Left forelimb (tissue), 1 donor: ENCODE data around the gene SCN4B.

Experiments used
- DNase-seq: peaks from one replicate; pipeline ENCODE4 v3.0.0-alpha.2; 2018; ENCODE audit warnings: low spot score

Gene SCN4B

GRCh38 chr11:118152020-118152551, 537 bp downstream of the SCN4B start:
- no peak for DNase-seq

GRCh38 chr11:118151431-118151830, 1.2 kb downstream of the SCN4B start:
- DNase-seq = no peak

DNA sequence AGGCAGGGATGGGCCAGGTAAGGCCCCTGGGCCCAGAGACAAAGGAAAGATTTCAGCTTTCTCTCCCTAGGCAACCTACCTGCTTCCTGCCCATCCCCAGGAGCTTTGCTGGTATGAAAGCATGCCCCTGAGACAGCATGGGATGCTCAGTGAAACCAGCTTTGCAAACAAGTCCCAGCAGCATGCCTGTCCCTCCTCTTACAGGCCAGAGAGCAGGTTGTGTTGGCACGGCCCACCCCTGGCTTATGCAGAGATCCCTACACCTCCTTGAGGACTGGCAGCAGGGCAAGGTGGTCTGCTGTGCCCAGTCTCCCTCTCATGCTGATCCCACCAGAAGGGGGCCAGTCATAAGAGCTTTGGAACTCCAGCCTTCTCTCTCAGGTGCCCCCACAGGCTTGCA, 3.1 kb downstream of the SCN4B start:
- DNase-seq = no peak

- no peak for DNase-seq
Measured at GRCh38 chr11:118148856-118149255, 3.8 kb downstream of the SCN4B start.

GRCh38 chr11:118148240-118148639, 4.4 kb downstream of the SCN4B start:
- no peak for DNase-seq

GRCh38 chr11:118147502-118147901, 5.1 kb downstream of the SCN4B start:
- no peak for DNase-seq

GRCh38 chr11:118146554-118146953, 6.1 kb downstream of the SCN4B start:
- no peak for DNase-seq

GRCh38 chr11:118145285-118146227, 7.1 kb downstream of the SCN4B start:
- DNase-seq = peak; percentile 81

- DNase-seq = no peak
Measured at GRCh38 chr11:118144301-118145268, 8.0 kb downstream of the SCN4B start.

GRCh38 chr11:118143661-118144185, 8.9 kb downstream of the SCN4B start:
- no peak for DNase-seq

- DNase-seq = no peak
Measured at GRCh38 chr11:118142809-118143208, 9.8 kb downstream of the SCN4B start.

DNA sequence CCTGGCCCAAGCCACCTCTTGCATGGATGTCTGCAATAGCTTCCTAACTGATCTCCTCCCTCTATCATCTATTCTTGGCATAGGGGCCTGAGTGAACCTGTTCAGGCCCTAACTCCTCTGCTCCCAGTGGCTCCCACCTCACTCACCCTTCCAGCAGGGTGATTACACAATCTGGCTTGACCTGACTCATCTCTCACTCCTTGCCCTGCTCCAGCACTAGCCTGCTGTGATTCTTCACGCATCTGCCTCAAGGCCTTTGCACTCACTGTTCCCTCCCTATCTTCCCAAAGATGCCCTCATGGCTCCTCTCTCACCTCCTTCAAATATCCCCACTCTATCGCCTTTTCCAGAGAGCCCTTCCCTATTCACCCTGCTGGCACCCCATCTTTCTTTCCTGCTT, 10.5 kb downstream of the SCN4B start:
- DNase-seq = no peak

DNA sequence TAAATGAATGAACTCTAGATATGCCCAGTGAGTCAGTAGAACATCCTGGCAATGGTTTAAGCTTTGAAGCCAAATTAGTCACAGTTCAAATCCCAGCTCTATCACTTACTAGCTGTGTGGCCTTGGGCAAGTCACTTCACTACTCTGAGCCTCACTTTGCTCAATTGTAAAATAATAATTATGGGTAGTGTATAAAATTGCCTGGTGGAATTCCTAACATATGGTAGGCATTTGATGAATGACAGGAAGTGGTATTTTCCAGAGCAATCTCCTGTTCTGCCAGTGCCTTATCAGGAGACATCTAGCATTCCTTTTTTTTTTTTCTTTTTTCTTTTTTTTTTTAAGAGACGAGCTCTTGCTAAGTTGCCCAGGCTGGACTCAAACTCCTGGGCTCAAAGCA, 13.0 kb downstream of the SCN4B start:
- no peak for DNase-seq

DNA sequence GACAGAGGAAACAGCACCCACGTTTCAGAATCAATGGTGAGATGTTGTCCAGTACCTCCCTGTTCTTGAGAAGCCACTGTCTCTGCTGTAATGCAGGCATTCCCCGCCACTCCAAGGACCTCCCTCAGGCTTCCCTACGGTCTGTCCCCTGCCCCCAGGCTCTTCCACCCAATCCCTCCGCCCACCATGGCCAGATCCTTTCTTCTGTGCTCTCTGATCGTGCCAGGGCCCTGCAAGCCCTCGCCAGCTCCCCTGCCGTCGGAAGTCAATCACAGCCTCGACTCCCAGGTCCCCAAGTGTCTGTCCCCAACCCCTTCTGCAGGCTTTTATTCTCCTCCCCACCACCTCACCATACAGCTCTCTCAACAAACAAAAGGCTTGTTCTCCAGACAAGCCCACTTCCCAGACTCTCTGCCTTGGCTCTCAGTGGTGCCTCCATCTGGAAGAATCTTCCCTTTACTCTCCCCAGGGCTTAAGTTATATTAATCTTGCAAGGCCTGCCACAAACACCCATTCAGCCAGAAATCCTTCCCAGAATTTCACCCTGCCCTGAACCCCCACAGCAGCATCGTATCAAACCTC, 13.7 kb downstream of the SCN4B start:
- no peak for DNase-seq

DNA sequence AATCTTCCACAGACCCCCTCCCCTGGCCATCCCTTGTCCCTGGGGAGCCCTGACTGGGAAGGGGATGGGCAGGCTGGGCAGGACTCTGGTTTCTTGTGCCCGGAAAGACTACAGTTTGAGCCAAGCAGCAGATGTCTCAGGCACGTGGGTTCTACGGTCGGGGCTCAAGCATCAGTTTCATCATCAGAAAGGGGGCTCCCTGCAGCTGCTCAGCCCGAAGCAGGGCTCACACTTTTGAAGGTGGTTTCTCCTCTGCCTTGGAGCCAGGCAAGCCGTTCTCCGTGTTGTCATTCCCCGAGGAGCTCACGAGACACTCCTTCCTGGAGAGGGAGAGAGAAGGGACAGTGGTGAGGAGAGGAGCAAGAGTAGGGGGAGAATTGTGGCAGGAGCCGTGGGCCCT, 15.8 kb downstream of the SCN4B start:
- DNase-seq = no peak

DNA sequence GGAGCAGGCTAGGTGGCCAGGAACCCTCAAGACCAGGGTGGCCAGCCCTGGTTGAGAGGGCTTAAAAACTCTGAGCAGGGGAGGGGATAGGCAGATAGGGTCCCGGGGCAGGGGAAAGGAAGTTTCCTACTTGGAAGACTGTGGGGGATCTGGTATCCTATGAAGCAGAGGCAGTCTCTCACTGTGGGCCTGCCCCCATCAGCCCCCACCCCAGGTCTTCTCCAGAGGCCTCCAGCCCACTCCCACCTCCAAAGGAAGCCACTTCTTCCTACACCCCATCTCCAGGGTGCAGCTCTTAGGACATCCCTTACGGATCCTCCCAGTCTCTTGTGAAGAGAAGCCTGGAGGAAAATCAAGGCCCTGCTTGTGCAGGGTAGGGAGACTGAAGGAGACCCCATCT, 16.3 kb downstream of the SCN4B start:
- no peak for DNase-seq

- DNase-seq = no peak
Measured at GRCh38 chr11:118135796-118136165, 16.8 kb downstream of the SCN4B start.

DNA sequence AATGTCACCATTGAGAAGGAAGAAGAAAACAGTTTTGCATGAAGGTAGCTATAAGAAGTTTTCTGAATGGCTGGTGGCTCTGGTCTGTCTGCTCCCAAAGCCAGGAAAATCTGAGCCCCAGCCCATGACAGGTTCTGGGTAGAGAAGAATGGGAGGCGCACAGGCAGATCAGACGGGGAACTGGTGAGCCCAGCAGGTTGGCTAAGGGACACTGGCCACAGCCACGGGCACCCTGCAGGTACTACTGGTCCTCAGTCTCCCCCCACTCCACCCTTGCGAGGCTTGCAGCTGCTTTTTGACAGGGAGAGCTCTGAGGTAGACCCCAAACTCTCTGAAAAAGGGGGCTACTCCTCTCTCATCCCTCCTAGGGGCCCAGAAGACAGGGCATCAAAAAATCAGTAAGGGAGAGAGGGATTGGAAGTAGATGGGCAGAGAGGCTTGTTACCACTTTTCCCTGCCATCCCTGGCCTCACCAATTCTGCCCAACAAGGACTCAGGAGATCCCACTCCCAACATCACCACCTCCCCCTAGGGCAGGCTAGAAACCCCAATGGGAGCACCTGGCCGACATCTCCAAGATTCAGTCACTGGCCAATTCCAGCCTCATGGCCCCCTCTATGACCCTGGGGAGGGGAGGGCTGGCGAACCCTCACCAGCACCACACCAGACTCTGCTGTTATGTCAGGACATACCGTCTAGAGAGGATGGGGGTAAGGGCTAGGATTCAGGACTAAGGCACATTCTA, 17.4 kb downstream of the SCN4B start:
- no peak for DNase-seq

DNA sequence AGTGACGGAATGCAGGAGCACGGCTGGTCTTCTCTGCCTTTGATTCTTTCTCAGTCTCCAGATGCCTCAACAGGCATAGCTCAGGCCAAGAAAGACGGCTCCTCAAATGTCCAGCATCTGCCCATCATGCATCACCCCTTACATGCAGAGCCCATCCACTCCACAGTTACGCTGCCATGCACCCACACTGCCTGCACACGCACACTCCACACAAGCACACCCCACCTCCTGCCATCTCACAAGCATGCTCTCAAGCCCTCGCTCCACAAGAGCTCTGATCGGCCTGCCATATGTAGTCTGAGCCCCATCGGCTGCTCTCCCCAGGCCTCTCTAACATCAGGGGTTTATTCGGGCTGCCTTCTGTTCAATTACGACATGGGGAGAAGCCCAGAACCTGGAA, 18.8 kb downstream of the SCN4B start:
- DNase-seq = no peak

- no peak for DNase-seq
Measured at GRCh38 chr11:118132385-118133151, 20.1 kb downstream of the SCN4B start.
